ENCODE data around the gene INAVA. TPM values are rescaled to one million over a fixed set of nuclear protein-coding genes. Genes with fewer than 3 reads are reported as not detected.

Gene INAVA
- total and polyA plus RNA-seq, 4 donors, result 0.19 to 3.1 (median 0.50) TPM

DNA sequence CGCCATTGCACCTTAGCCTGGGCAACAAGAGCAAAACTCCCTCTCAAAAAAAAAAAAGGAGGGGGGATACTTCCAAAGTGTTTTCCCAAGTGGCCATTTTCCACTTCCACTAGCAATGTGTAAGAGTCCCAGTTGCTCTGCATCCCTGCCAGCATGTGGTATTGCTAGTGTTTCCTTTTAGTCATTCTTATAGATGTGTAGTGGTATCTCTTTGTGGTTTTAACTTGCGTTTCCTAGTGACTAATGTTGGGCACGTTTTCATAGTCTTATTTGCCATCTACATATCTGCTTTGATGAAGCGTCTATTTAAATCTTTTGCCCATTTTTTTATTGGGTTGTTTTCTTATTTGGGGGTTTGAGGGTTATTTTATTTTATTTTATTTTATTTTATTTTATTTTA, 31.1 kb downstream of the INAVA start:
- TF ChIP-seq, protein P1, sequence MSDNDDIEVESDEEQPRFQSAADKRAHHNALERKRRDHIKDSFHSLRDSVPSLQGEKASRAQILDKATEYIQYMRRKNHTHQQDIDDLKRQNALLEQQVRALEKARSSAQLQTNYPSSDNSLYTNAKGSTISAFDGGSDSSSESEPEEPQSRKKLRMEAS (IDR thresholded peaks at IDR 0.05), result no peak
- TF ChIP-seq GABPA (IDR thresholded peaks at IDR 0.05 in 1 of 2, conservative IDR thresholded peaks at IDR 0.05 in 1 of 2) (no peak), FOXA1 (IDR thresholded peaks at IDR 0.05) (no peak), HNF4G (IDR thresholded peaks at IDR 0.05) (no peak), HNF4A (conservative IDR thresholded peaks at IDR 0.05) (no peak), TAF1 (conservative IDR thresholded peaks at IDR 0.05) (no peak), RAD21 (IDR thresholded peaks at IDR 0.05) (no peak)
- TF ChIP-seq, protein P2, sequence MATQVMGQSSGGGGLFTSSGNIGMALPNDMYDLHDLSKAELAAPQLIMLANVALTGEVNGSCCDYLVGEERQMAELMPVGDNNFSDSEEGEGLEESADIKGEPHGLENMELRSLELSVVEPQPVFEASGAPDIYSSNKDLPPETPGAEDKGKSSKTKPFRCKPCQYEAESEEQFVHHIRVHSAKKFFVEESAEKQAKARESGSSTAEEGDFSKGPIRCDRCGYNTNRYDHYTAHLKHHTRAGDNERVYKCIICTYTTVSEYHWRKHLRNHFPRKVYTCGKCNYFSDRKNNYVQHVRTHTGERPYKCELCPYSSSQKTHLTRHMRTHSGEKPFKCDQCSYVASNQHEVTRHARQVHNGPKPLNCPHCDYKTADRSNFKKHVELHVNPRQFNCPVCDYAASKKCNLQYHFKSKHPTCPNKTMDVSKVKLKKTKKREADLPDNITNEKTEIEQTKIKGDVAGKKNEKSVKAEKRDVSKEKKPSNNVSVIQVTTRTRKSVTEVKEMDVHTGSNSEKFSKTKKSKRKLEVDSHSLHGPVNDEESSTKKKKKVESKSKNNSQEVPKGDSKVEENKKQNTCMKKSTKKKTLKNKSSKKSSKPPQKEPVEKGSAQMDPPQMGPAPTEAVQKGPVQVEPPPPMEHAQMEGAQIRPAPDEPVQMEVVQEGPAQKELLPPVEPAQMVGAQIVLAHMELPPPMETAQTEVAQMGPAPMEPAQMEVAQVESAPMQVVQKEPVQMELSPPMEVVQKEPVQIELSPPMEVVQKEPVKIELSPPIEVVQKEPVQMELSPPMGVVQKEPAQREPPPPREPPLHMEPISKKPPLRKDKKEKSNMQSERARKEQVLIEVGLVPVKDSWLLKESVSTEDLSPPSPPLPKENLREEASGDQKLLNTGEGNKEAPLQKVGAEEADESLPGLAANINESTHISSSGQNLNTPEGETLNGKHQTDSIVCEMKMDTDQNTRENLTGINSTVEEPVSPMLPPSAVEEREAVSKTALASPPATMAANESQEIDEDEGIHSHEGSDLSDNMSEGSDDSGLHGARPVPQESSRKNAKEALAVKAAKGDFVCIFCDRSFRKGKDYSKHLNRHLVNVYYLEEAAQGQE (IDR thresholded peaks at IDR 0.05), result no peak
- Histone ChIP-seq H3K9me3 (ENCODE audit: control insufficient read depth in 4 of 4, low read length in 3 of 4) (no peaks in the 10 kb centered on the region), H3K36me3 (ENCODE audit: control insufficient read depth in 4 of 4, insufficient read depth in 3 of 4, low read depth in 1 of 4, low read length in 3 of 4) (no peaks in the 10 kb centered on the region), H3K4me3 (ENCODE audit: low read depth in 1 of 3, low read length in 3 of 3) (no peak overlapping the region), H3K4me1 (ENCODE audit: control insufficient read depth in 4 of 4, insufficient read depth in 4 of 4, low read length in 3 of 4) (no peaks in the 10 kb centered on the region), H3K27me3 (ENCODE audit: control insufficient read depth in 4 of 4, insufficient read depth in 4 of 4, low read length in 3 of 4) (no peaks in the 10 kb centered on the region), H3K27ac (ENCODE audit: low read depth in 1 of 2, low read length in 2 of 2) (no peak overlapping the region), H3K9ac (ENCODE audit: low read depth in 1 of 2, low read length in 2 of 2) (no peak overlapping the region)
- 80% methylated on average over 4 of the region's 4 CpGs for WGBS
- DNase-seq (ENCODE audit: low spot score), result no peak

DNA sequence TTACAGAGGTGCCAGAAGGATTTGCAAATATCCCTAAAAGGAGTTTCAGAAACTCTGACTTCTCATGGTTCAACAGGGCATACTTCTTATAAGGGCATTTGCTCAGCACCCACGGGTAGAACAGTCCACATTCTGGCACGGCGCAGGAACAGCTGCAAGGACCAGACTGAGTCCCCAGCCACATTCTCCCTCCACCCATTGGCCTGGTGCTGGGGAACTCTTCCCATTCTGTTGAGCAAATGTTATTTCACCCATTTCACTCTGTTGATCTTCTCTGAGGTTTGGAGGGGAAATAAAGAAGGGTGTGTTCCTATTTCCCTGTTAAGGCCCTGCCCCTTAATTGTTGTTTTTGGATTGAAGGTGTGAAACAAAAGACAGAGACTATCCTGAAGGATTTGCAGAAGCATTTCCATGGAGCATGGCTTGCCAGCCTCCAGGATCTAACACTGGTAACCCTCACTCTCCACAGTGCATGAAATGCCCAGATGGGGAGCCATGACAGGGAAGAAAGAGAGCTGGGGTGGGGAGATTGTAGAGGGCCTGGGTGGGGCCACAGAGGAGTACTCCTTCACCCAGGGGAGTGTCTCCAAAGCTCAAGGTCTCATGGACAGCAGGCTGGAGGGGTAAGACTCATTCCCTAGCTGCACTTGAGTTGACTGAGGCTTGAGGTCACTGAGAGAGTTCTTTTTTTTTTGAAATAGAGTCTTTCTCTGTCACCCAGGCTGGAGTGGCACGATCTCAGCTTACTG, 35.0 kb downstream of the INAVA start:
- H3K9me3 ChIP-seq (ENCODE audit: control insufficient read depth in 4 of 4, low read length in 3 of 4), result peaks cover 0 to 2% (median 0%) of the 10 kb centered on the region in 4 donors
- 85% methylated on average over 4 of the region's 4 CpGs for WGBS

More for the DNA sequence above, 35.0 kb downstream of the INAVA start:
- H3K9ac ChIP-seq (ENCODE audit: low read depth in 1 of 2, low read length in 2 of 2), result no peak overlapping the region
- no peak overlapping the region for H3K4me3 ChIP-seq (ENCODE audit: low read depth in 1 of 3, low read length in 3 of 3)
- TF ChIP-seq FOXA2 (IDR thresholded peaks at IDR 0.05) (no peak), EGR1 (IDR thresholded peaks at IDR 0.05; ENCODE audit: low read depth in 2 of 2) (no peak), SP1 (IDR thresholded peaks at IDR 0.05) (no peak), JUND (IDR thresholded peaks at IDR 0.05) (no peak), RXRA (IDR thresholded peaks at IDR 0.05) (no peak), RAD21 (IDR thresholded peaks at IDR 0.05) (no peak), GABPA (IDR thresholded peaks at IDR 0.05 in 1 of 2, conservative IDR thresholded peaks at IDR 0.05 in 1 of 2) (no peak), FOXA1 (IDR thresholded peaks at IDR 0.05) (no peak), HNF4A (conservative IDR thresholded peaks at IDR 0.05) (no peak), HNF4G (IDR thresholded peaks at IDR 0.05) (no peak), NR2F2 (IDR thresholded peaks at IDR 0.05) (no peak)
- TF ChIP-seq, protein P3, sequence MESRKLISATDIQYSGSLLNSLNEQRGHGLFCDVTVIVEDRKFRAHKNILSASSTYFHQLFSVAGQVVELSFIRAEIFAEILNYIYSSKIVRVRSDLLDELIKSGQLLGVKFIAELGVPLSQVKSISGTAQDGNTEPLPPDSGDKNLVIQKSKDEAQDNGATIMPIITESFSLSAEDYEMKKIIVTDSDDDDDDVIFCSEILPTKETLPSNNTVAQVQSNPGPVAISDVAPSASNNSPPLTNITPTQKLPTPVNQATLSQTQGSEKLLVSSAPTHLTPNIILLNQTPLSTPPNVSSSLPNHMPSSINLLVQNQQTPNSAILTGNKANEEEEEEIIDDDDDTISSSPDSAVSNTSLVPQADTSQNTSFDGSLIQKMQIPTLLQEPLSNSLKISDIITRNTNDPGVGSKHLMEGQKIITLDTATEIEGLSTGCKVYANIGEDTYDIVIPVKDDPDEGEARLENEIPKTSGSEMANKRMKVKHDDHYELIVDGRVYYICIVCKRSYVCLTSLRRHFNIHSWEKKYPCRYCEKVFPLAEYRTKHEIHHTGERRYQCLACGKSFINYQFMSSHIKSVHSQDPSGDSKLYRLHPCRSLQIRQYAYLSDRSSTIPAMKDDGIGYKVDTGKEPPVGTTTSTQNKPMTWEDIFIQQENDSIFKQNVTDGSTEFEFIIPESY (IDR thresholded peaks at IDR 0.05), result no peak
- TF ChIP-seq, protein P2 (IDR thresholded peaks at IDR 0.05), result no peak
- TF ChIP-seq, protein P4, sequence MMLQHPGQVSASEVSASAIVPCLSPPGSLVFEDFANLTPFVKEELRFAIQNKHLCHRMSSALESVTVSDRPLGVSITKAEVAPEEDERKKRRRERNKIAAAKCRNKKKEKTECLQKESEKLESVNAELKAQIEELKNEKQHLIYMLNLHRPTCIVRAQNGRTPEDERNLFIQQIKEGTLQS (IDR thresholded peaks at IDR 0.05), result no peak
- TF ChIP-seq, protein P5, sequence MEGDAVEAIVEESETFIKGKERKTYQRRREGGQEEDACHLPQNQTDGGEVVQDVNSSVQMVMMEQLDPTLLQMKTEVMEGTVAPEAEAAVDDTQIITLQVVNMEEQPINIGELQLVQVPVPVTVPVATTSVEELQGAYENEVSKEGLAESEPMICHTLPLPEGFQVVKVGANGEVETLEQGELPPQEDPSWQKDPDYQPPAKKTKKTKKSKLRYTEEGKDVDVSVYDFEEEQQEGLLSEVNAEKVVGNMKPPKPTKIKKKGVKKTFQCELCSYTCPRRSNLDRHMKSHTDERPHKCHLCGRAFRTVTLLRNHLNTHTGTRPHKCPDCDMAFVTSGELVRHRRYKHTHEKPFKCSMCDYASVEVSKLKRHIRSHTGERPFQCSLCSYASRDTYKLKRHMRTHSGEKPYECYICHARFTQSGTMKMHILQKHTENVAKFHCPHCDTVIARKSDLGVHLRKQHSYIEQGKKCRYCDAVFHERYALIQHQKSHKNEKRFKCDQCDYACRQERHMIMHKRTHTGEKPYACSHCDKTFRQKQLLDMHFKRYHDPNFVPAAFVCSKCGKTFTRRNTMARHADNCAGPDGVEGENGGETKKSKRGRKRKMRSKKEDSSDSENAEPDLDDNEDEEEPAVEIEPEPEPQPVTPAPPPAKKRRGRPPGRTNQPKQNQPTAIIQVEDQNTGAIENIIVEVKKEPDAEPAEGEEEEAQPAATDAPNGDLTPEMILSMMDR (IDR thresholded peaks at IDR 0.05; ENCODE audit: low read depth, low read length, missing input control), result no peak
- no peak overlapping the region for H3K27ac ChIP-seq (ENCODE audit: low read depth in 1 of 2, low read length in 2 of 2)
- no peaks in the 10 kb centered on the region for H3K27me3 ChIP-seq (ENCODE audit: control insufficient read depth in 4 of 4, insufficient read depth in 4 of 4, low read length in 3 of 4)
- H3K4me1 ChIP-seq (ENCODE audit: control insufficient read depth in 4 of 4, insufficient read depth in 4 of 4, low read length in 3 of 4), result no peaks in the 10 kb centered on the region
- no peaks in the 10 kb centered on the region for H3K36me3 ChIP-seq (ENCODE audit: control insufficient read depth in 4 of 4, insufficient read depth in 3 of 4, low read depth in 1 of 4, low read length in 3 of 4)
- no peak for DNase-seq (ENCODE audit: low spot score)

Data from liver (tissue), 9 donors.